Neuron (in vitro differentiated cells): ENCODE measurements around the gene UCN2.

Source experiments
- H2AFZ ChIP-seq: one replicate; pipeline ENCODE4 v1.6.1; 2013; ENCODE audit warnings: low read depth, mild to moderate bottlenecking, inconsistent platforms, low read length, moderate library complexity
- H3K27me3 ChIP-seq: one replicate; pipeline ENCODE4 v1.6.1; 2013; ENCODE audit warnings: low read length; ENCODE audit not compliant: insufficient read depth
- H3K36me3 ChIP-seq: one replicate; pipeline ENCODE4 v1.6.1; 2013; ENCODE audit warnings: low read length; ENCODE audit not compliant: insufficient read depth
- H3K4me1 ChIP-seq: one replicate; pipeline ENCODE4 v1.6.1; 2013; ENCODE audit warnings: low read length; ENCODE audit not compliant: insufficient read depth
- H3K4me3 ChIP-seq: 2 replicates; pipeline ENCODE4 v1.5.1; 2013; ENCODE audit warnings: mild to moderate bottlenecking, low read length, moderate library complexity
- H3K9me3 ChIP-seq: one replicate; pipeline ENCODE4 v1.6.1; 2013; ENCODE audit warnings: low read length

Gene UCN2

DNA sequence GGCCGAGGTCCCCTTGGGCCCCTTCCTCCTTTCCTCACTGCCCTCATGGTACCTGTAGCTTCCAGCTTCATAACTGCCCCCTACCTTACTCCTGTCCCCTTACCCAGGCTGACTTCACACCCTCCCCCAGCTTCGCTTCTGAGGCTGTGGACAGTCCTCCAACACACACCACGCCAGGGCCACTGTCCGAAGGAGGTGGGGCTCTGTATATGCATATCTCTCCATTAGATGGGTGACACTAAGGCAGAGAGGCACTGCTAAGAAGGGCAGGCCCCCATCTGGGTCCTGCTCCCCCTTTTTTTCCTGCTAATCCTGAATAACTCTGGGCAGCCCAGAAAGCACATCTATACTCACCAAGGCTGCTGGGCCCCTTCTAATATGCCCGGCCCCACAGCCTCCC lies 32.6 kb upstream of the UCN2 start:
- Histone ChIP-seq H3K4me1 (no peaks in the 10 kb centered on the region), H3K9me3 (no peaks in the 10 kb centered on the region), H3K27me3 (no peaks in the 10 kb centered on the region), H3K4me3 (no peak overlapping the region), H2AFZ (no peak overlapping the region), H3K36me3 (peaks cover 40% of the 10 kb centered on the region)

DNA sequence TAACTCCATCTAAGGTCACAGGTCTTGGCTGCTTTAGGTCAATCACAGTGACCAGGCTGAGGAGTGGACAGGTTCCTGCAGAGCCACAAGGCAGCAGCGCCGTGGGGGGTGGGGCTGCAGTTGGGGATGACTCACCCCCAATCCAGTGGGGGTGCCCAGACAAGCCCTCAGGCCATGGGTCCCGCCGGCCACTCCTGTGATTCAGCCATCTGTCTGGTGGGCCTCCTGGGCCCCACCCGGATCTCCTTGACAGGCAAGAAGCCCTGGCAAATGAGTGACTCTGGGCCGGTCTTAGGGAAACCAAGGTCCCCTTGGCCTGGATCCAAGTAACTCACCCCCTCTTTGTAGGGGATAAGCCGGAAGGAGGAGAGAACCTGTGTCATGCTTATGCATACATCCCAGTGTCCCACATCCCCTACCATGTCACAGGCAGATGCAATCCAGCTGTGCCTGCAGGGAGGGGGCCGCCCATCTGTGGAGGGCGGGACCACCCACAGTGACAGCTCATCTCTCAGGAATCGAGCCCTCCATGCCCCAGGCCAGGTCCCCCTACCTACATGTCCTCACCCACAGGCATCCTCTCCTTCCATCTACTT lies 32.0 kb upstream of the UCN2 start:
- no peaks in the 10 kb centered on the region for H3K4me1 ChIP-seq
- no peaks in the 10 kb centered on the region for H3K27me3 ChIP-seq
- no peak overlapping the region for H3K4me3 ChIP-seq
- peaks cover 34% of the 10 kb centered on the region for H3K36me3 ChIP-seq
- no peak overlapping the region for H2AFZ ChIP-seq
- no peaks in the 10 kb centered on the region for H3K9me3 ChIP-seq

DNA sequence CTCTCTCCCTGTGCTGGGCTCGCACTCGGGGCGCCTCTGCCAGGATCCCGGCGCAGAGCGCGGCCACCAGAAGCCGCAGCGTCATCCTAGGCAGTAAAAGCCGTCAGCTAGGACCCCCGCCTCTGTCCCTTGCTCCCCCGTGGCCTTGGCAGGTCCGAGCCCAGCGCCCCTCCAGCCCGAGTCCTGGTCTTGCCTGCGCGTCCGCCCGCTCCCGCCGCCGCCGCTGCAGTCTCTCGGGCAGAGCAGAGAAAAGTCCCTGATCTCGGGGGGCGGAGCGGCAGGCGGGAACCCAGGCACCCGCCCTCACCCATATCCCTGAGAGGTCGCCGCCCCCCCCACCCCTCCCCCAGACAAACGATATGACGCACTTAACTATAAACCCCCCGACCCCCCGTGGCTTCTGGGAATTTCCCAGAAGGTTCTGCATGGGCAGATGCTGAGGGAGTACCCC lies 31.5 kb upstream of the UCN2 start, which contains the start of gene COL7A1:
Gene COL7A1, minus strand, starts transcription at position 255 of the 451 bp plus-strand sequence. Its CDS starts 170 bp downstream, at position 85.
- H3K9me3 ChIP-seq, result no peaks in the 10 kb centered on the region
- no peaks in the 10 kb centered on the region for H3K27me3 ChIP-seq
- H3K4me1 ChIP-seq, result no peaks in the 10 kb centered on the region
- H3K36me3 ChIP-seq, result peaks cover 29% of the 10 kb centered on the region
- no peak within 1 kb of the TSS for H2AFZ ChIP-seq
- no peak within 1 kb of the TSS for H3K4me3 ChIP-seq

DNA sequence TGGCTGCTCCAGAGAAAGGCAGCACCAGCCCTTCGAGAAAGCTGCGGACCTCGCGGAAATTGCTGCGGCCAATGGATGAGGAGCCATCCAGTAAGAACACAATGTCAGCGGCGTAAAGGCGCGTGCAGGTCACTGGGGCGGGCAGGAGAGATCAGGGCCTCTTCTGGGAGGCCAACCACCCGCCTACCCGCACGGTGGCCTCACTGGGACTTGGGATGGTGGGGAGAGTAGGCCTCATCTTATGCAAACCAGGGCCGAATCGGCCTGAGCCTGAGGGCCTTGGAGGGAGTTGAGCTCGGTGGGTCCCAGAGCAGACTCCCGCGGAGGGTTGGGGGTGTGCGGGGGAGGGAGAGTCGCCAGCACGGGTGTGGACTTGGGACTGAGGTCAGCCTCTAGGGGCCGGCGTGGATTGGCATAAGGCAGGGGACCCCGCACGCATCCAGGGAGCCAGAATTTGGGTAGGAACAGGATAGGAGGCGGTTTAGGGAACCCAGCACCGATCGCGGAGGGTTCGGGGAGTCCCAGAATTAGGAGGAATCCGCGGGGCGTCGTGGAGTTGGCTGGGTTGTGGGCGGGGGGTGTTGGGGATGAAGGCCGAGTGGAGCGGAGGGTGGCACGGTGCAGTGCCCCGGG lies 31.0 kb upstream of the UCN2 start:
- H3K36me3 ChIP-seq, result peaks cover 24% of the 10 kb centered on the region
- no peak overlapping the region for H3K4me3 ChIP-seq
- no peak overlapping the region for H2AFZ ChIP-seq
- H3K27me3 ChIP-seq, result no peaks in the 10 kb centered on the region
- H3K9me3 ChIP-seq, result no peaks in the 10 kb centered on the region
- no peaks in the 10 kb centered on the region for H3K4me1 ChIP-seq

DNA sequence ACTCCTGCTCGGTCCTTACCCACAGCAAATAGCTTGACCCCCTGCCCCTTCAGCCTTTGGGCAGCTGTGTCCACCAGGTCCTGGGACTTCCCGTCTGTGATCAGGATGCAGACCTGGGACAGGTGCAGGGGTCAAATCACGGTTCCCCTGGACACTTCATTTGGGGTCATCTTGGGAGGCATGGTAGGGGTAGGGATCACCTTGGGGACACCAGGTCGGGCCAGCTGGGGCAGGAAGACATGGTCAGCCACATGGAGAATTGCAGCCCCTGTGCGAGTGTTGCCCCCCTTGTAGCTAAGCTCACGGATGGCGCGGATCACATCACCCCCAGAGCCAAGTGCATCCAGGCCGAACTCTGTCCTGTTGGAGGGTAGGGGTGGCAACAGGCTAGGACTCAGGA lies 29.8 kb upstream of the UCN2 start:
- Histone ChIP-seq H3K4me1 (no peaks in the 10 kb centered on the region), H3K4me3 (no peak overlapping the region), H3K36me3 (peaks cover 12% of the 10 kb centered on the region), H3K9me3 (no peaks in the 10 kb centered on the region), H2AFZ (no peak overlapping the region), H3K27me3 (no peaks in the 10 kb centered on the region)

- Histone ChIP-seq H3K9me3 (no peaks in the 10 kb centered on the region), H3K36me3 (peaks cover 4% of the 10 kb centered on the region), H2AFZ (no peak overlapping the region), H3K4me1 (no peaks in the 10 kb centered on the region), H3K4me3 (no peak overlapping the region), H3K27me3 (no peaks in the 10 kb centered on the region)
Measured at GRCh38 chr3:48592519-48593087, 29.0 kb upstream of the UCN2 start.

GRCh38 chr3:48591886-48592518 lies 28.4 kb upstream of the UCN2 start:
- Histone ChIP-seq H2AFZ (no peak overlapping the region), H3K4me1 (no peaks in the 10 kb centered on the region), H3K27me3 (no peaks in the 10 kb centered on the region), H3K9me3 (no peaks in the 10 kb centered on the region), H3K4me3 (no peak overlapping the region), H3K36me3 (no peaks in the 10 kb centered on the region)

DNA sequence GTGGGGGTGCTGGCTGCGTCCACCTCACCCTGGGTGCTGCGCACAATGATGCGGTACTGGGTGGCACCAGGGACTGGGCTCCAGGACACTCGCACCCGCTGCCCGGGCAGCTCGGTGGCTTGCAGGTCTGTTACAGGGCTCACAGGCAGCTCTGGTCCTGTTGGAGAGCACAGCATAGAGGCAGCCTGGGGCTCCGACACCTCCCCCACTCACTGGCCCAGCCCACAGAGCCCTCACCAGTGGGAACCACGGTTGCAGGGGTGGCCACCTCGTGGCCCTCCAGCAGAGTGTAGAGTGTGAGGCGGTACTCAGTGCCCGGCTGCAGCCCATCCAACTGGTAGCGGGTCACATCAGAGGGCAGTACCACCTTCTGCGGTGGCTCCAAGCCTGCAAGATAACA lies 27.9 kb upstream of the UCN2 start:
- Histone ChIP-seq H3K4me1 (no peaks in the 10 kb centered on the region), H2AFZ (no peak overlapping the region), H3K27me3 (no peaks in the 10 kb centered on the region), H3K36me3 (peaks cover under 1% of the 10 kb centered on the region), H3K4me3 (no peak overlapping the region), H3K9me3 (no peaks in the 10 kb centered on the region)

DNA sequence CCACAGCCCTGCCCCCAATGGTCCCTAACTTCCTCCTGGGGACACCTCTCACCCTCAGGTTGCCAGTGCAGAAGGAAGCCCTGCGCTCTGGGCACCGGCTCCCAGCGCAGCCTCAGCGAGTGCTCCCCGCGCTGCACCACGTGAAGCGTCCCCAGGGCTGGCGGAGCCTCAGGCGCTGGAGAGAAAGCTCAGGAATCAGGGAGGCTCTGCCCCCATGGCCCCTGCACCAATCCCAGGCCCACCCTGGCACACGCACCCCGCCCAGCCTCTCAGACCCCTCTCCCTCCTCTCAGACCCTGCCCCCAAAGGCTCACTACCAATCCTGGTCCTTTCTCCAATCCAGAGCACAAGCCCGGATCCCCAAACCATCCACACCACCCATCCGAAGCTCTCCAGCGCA lies 24.6 kb upstream of the UCN2 start:
- H2AFZ ChIP-seq, result no peak overlapping the region
- H3K4me3 ChIP-seq, result no peak overlapping the region
- no peaks in the 10 kb centered on the region for H3K27me3 ChIP-seq
- peaks cover 4% of the 10 kb centered on the region for H3K9me3 ChIP-seq
- H3K36me3 ChIP-seq, result peaks cover 4% of the 10 kb centered on the region
- no peaks in the 10 kb centered on the region for H3K4me1 ChIP-seq

DNA sequence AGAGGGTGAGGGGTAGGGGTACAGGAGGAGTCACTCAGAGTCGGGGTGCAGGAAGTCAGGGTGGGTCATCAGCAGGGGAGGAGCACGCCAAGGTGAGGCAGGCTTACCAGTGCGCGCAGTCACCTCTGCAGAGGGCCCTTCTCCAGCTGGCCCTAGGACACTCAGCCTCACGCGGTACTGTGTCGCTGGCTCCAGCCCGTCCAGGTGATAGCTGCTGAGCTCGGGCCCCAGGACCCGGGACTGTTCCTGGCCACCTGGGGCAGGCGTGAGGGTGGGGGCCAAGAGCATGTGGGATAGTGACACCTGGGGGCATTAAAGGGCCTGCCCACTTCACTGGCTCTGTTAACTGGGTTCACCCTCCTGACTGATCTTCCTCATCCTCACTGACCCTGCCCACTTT lies 24.1 kb upstream of the UCN2 start:
- Histone ChIP-seq H3K27me3 (no peaks in the 10 kb centered on the region), H3K9me3 (peaks cover 4% of the 10 kb centered on the region), H3K4me3 (no peak overlapping the region), H2AFZ (no peak overlapping the region), H3K36me3 (peaks cover 4% of the 10 kb centered on the region), H3K4me1 (no peaks in the 10 kb centered on the region)

- H2AFZ ChIP-seq, result no peak overlapping the region
- H3K9me3 ChIP-seq, result peaks cover 7% of the 10 kb centered on the region
- peaks cover 4% of the 10 kb centered on the region for H3K36me3 ChIP-seq
- no peaks in the 10 kb centered on the region for H3K27me3 ChIP-seq
- H3K4me3 ChIP-seq, result no peak overlapping the region
- H3K4me1 ChIP-seq, result peaks cover 9% of the 10 kb centered on the region
Measured at GRCh38 chr3:48585411-48585810, 21.8 kb upstream of the UCN2 start.

DNA sequence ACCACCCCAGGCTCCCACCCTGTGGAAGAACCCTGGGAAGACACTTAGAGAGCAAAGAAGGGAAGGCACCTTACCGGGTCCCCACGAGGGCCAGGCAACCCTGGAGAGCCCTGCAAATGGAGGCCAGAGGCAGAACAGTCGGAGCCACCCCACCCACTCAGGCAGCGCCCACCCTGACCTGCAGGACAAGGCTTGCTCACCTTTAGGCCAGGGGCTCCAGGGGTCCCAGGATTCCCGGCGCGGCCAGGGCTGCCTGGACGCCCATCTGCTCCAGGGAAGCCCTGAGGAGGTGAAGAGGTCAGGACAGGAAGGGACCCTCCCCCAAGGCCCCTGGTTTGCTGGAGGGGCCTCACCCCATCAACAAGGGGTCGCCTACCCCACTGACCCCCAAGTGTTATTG lies 21.3 kb upstream of the UCN2 start:
- Histone ChIP-seq H3K9me3 (peaks cover 7% of the 10 kb centered on the region), H3K27me3 (no peaks in the 10 kb centered on the region), H2AFZ (no peak overlapping the region), H3K4me3 (no peak overlapping the region), H3K36me3 (peaks cover 4% of the 10 kb centered on the region), H3K4me1 (peaks cover 9% of the 10 kb centered on the region)
